Measurements from ENCODE around the gene OR6S1.

OR6S1 gene

GRCh38 chr14:20680843-20681347 lies 39.4 kb upstream of the OR6S1 start:
- TF ChIP-seq ARNTL (CRISPR knock-in tag; IDR thresholded peaks at IDR 0.05; ENCODE audit: borderline replicate concordance, low read depth) (no peak), ZFP3 (CRISPR knock-in tag; IDR thresholded peaks at IDR 0.05) (no peak), ZFP30 (CRISPR knock-in tag; IDR thresholded peaks at IDR 0.05) (no peak), PPARA (CRISPR knock-in tag; IDR thresholded peaks at IDR 0.05; ENCODE audit: borderline replicate concordance) (no peak), ZNF8 (CRISPR knock-in tag; IDR thresholded peaks at IDR 0.05) (no peak), CSRNP3 (CRISPR knock-in tag; IDR thresholded peaks at IDR 0.05) (no peak), CSDC2 (CRISPR knock-in tag; IDR thresholded peaks at IDR 0.05) (no peak), TOX (CRISPR knock-in tag; IDR thresholded peaks at IDR 0.05; ENCODE audit: borderline replicate concordance) (no peak), SNAI2 (CRISPR knock-in tag; IDR thresholded peaks at IDR 0.05) (no peak), BACH2 (CRISPR knock-in tag; IDR thresholded peaks at IDR 0.05; ENCODE audit: borderline replicate concordance) (no peak), ZC3H10 (CRISPR knock-in tag; IDR thresholded peaks at IDR 0.05) (no peak), TCF4 (CRISPR knock-in tag; IDR thresholded peaks at IDR 0.05; ENCODE audit: borderline replicate concordance) (no peak), ZNF565 (CRISPR knock-in tag; conservative IDR thresholded peaks at IDR 0.05; ENCODE audit: low read depth) (no peak), OSR1 (CRISPR knock-in tag; IDR thresholded peaks at IDR 0.05) (no peak), PATZ1 (CRISPR knock-in tag; IDR thresholded peaks at IDR 0.05; ENCODE audit: borderline replicate concordance) (no peak)
- ATAC-seq, result peak; percentile 7; the same call in 2 of the 3 replicates

- no peak for ATAC-seq
- TF ChIP-seq PPARA (CRISPR knock-in tag; IDR thresholded peaks at IDR 0.05; ENCODE audit: borderline replicate concordance) (no peak), GLIS3 (CRISPR knock-in tag; IDR thresholded peaks at IDR 0.05) (no peak), POU6F1 (CRISPR knock-in tag; IDR thresholded peaks at IDR 0.05; ENCODE audit: borderline replicate concordance, low read depth) (no peak), CREB5 (CRISPR knock-in tag; IDR thresholded peaks at IDR 0.05; ENCODE audit: low read depth) (no peak), TSHZ2 (CRISPR knock-in tag; IDR thresholded peaks at IDR 0.05) (no peak), ESRRG (CRISPR knock-in tag; IDR thresholded peaks at IDR 0.05) (no peak), TCF4 (CRISPR knock-in tag; IDR thresholded peaks at IDR 0.05; ENCODE audit: borderline replicate concordance) (no peak), TOX (CRISPR knock-in tag; IDR thresholded peaks at IDR 0.05; ENCODE audit: borderline replicate concordance) (no peak), ZFP3 (CRISPR knock-in tag; IDR thresholded peaks at IDR 0.05) (no peak), ZFP30 (CRISPR knock-in tag; IDR thresholded peaks at IDR 0.05) (no peak), RARB (CRISPR knock-in tag; IDR thresholded peaks at IDR 0.05) (no peak), PATZ1 (CRISPR knock-in tag; IDR thresholded peaks at IDR 0.05; ENCODE audit: borderline replicate concordance) (no peak), BACH2 (CRISPR knock-in tag; IDR thresholded peaks at IDR 0.05; ENCODE audit: borderline replicate concordance) (no peak), SNAI2 (CRISPR knock-in tag; IDR thresholded peaks at IDR 0.05) (no peak), ZNF8 (CRISPR knock-in tag; IDR thresholded peaks at IDR 0.05) (no peak), ARNTL (CRISPR knock-in tag; IDR thresholded peaks at IDR 0.05; ENCODE audit: borderline replicate concordance, low read depth) (no peak), ISL1 (CRISPR knock-in tag; IDR thresholded peaks at IDR 0.05) (no peak), OSR1 (CRISPR knock-in tag; IDR thresholded peaks at IDR 0.05) (no peak)
These were observed 38.9 kb upstream of the OR6S1 start for GRCh38 chr14:20680363-20680762.
